Fibroblast of the aortic adventitia (primary cell): Measurements from ENCODE around the gene GYG1. TPM values are rescaled to one million over a fixed set of nuclear protein-coding genes. Genes with fewer than 3 reads are reported as not detected.
A peak's percentile ranks its signal among the peaks of the same experiment; 100 is the strongest.

ENCODE experiments used
- DNase-seq: peaks from one replicate; pipeline ENCODE4 v3.0.0-alpha.2; 2010; ENCODE audit warnings: low read depth
- H3K4me3 ChIP-seq: 2 replicates; pipeline ENCODE4 v1.5.1; 2011; ENCODE audit warnings: low read depth, mild to moderate bottlenecking, control low read depth, low read length, moderate library complexity
- total RNA-seq: library from RNA; depleted of rRNA; stranded (reverse); fragments of >200 nt; gene quantifications from 2 replicates; pipeline ENCODE4 v1.2.3, GENCODE V29; 2012; ENCODE audit warnings: low replicate concordance
- TF ChIP-seq, protein P1 (sequence below): IDR thresholded peaks from 2 replicates; pipeline ENCODE4 v1.5.1; 2011; ENCODE audit warnings: mild to moderate bottlenecking, low read length, control low read depth, inconsistent platforms; ENCODE audit not compliant: insufficient read depth

The GYG1 gene
- total RNA-seq, 1 donor = 53.4 TPM

- TF ChIP-seq, protein P1, sequence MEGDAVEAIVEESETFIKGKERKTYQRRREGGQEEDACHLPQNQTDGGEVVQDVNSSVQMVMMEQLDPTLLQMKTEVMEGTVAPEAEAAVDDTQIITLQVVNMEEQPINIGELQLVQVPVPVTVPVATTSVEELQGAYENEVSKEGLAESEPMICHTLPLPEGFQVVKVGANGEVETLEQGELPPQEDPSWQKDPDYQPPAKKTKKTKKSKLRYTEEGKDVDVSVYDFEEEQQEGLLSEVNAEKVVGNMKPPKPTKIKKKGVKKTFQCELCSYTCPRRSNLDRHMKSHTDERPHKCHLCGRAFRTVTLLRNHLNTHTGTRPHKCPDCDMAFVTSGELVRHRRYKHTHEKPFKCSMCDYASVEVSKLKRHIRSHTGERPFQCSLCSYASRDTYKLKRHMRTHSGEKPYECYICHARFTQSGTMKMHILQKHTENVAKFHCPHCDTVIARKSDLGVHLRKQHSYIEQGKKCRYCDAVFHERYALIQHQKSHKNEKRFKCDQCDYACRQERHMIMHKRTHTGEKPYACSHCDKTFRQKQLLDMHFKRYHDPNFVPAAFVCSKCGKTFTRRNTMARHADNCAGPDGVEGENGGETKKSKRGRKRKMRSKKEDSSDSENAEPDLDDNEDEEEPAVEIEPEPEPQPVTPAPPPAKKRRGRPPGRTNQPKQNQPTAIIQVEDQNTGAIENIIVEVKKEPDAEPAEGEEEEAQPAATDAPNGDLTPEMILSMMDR = no peak
- peak; percentile 66 for DNase-seq
- no peak overlapping the region for H3K4me3 ChIP-seq
Observed at GRCh38 chr3:149042789-149043386, 51.5 kb downstream of the GYG1 start.

DNA sequence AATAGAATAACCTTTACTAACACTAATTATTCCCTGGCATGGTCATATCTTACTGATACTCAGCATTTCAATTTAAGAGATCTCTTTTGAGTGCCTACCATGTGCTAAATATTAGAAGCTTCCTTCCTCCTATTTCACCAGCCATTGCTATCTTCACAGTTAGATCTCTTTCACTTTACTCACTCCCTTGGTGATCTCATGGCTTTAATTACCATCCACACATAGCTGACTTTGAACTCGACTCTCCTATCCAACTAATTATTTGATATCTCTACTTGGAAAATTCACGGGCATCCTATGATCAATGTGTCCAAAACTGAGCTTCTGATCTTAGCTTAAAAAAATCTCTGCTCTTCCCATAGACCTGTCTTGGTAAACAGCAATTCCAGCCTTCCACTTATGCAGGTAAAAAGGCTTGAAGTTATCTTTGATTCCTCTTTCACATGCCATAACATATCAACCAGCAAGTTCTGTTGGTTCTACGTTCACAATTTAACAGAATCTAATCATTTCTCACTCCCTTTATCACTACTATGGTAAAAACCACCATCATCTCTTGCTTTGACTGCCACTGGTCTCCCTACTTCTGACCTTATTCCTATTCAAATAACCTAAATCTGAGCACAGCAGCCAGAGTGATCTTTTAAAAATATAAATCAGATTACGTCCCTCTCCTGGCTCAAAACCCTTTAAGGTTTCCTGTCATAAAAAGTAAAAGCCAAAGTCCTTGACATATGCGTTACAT is 53.2 kb downstream of the GYG1 start:
- no peak overlapping the region for H3K4me3 ChIP-seq
- TF ChIP-seq, protein P1 = no peak
- no peak for DNase-seq

DNA sequence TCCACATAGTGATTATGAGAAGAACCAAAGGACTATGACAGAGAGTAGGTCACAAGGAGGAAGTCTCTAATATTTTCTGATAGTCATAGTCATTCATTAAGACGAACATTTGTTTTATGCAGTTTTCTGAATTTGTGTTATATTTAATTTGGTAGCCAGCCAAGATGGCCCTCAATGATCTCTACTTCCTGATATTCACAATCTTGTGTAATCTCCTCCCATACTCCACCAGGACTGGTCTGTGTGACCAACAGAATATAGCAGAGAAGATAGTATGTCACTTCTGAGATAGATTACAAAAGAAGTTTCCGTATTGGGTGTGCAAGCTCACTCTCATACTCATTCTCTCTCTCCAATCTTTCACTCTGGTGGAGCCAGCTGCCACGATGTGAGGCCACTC is 64.2 kb downstream of the GYG1 start:
- TF ChIP-seq, protein P1 = no peak
- no peak for DNase-seq
- no peak overlapping the region for H3K4me3 ChIP-seq

DNA sequence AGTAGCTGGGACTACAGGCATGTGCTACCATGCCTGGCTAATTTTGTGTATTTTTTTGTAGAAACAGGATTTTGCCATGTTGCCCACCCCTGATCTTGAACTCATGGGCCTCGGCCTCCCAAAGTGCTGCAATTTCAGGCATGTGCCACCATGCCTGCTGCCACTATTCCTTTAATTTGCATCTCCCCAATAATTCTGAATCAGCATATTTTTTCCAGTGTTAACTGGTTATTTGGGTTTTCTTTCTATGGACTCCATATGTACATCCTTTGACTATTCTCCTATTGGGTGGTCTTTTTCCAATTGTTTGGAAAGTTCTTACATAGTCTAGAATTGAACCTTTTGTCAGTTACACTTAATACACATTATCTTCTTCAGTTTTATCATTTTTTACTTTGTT is 66.9 kb downstream of the GYG1 start:
- DNase-seq = no peak
- no peak overlapping the region for H3K4me3 ChIP-seq
- TF ChIP-seq, protein P1 = no peak

DNA sequence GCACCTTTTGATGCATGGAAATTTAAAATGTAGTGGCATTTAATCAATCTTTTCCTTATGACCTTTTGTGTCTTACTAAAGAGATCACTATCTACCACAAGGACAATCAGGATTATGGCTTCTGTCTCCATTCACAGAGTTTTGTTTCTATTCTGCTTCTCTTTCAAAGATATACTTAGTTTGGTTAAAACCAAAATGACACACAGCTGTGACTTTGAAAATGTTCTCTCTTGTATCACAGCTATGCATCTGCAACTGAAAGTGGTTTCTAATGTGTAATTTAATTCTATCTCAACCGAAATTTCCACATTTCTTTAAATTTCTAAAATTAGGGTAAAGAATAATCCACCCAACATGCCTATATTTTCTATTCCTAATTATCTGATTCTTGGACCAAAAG is 67.3 kb downstream of the GYG1 start:
- no peak overlapping the region for H3K4me3 ChIP-seq
- DNase-seq = no peak
- TF ChIP-seq, protein P1 = no peak

GRCh38 chr3:149061776-149062175 is 70.4 kb downstream of the GYG1 start:
- TF ChIP-seq, protein P1 = no peak
- H3K4me3 ChIP-seq = no peak overlapping the region
- DNase-seq = peak; percentile 56
